GM23338 (cell line): ENCODE results near the gene ESRRA. TPM values are rescaled to one million over a fixed set of nuclear protein-coding genes. Genes with fewer than 3 reads are reported as not detected.

Experiments
- ATAC-seq: fragments of 200-7000 bp; cut with Tn5 transposase; 3 replicates; pipeline ENCODE4 v1.9.1; 2020
- DNase-seq: peaks from one replicate; pipeline ENCODE4 v3.0.0-alpha.2; 2015; ENCODE audit warnings: low spot score
- H2AFZ ChIP-seq: fragments of 200-600 bp; sonication (generic); 2 replicates; pipeline ENCODE4 v1.8.0; 2016; ENCODE audit warnings: antibody characterized with exemption, mild to moderate bottlenecking, moderate library complexity
- H3F3A ChIP-seq: fragments of 200-600 bp; sonication (generic); replicated peaks from 2 replicates; pipeline ENCODE4 v1.8.0; 2017; ENCODE audit warnings: antibody characterized with exemption, mixed run types, low read depth
- H3K27ac ChIP-seq: fragments of 200-600 bp; sonication (generic); 2 replicates; pipeline ENCODE4 v1.6.1; 2016; ENCODE audit warnings: low read depth
- H3K27me3 ChIP-seq: fragments of 200-600 bp; sonication (generic); 2 replicates; pipeline ENCODE4 v1.8.0; 2016; ENCODE audit warnings: mild to moderate bottlenecking, mixed run types, moderate library complexity; ENCODE audit not compliant: insufficient read depth
- H3K36me3 ChIP-seq: fragments of 200-600 bp; sonication (generic); 2 replicates; pipeline ENCODE4 v1.8.0; 2016; ENCODE audit warnings: mild to moderate bottlenecking; ENCODE audit not compliant: insufficient read depth
- H3K4me1 ChIP-seq: fragments of 200-600 bp; sonication (generic); 2 replicates; pipeline ENCODE4 v1.8.0; 2016; ENCODE audit warnings: mild to moderate bottlenecking, moderate library complexity; ENCODE audit not compliant: insufficient read depth
- H3K4me2 ChIP-seq: fragments of 200-600 bp; sonication (generic); 2 replicates; pipeline ENCODE4 v1.7.1; 2017; ENCODE audit warnings: mixed run types
- H3K4me3 ChIP-seq: fragments of 200-600 bp; sonication (generic); 2 replicates; pipeline ENCODE4 v1.6.1; 2016; ENCODE audit warnings: mixed run types
- H3K79me2 ChIP-seq: fragments of 200-600 bp; sonication (generic); replicated peaks from 2 replicates; pipeline ENCODE4 v1.8.0; 2017; ENCODE audit warnings: mild to moderate bottlenecking; ENCODE audit not compliant: insufficient read depth
- H3K9me2 ChIP-seq: fragments of 200-600 bp; sonication (generic); 2 replicates; pipeline ENCODE4 v1.8.0; 2017; ENCODE audit not compliant: insufficient read depth
- H4K20me1 ChIP-seq: fragments of 200-600 bp; sonication (generic); replicated peaks from 2 replicates; pipeline ENCODE4 v1.8.0; 2017; ENCODE audit warnings: mild to moderate bottlenecking; ENCODE audit not compliant: insufficient read depth
- H3K27ac Mint-ChIP-seq: 2 replicates; pipeline ENCODE4 v1.8.0; 2020; ENCODE audit warnings: inconsistent platforms, mild to moderate bottlenecking, moderate library complexity, mixed read lengths
- H3K27me3 Mint-ChIP-seq: 3 replicates; pipeline ENCODE4 v1.8.0; 2022; ENCODE audit warnings: low read depth, mild to moderate bottlenecking, moderate library complexity, mixed read lengths, inconsistent platforms; ENCODE audit not compliant: insufficient read depth, poor library complexity
- H3K36me3 Mint-ChIP-seq: 3 replicates; pipeline ENCODE4 v1.8.0; 2021; ENCODE audit warnings: low read depth, mild to moderate bottlenecking, inconsistent platforms, moderate library complexity, mixed read lengths
- H3K4me1 Mint-ChIP-seq: 3 replicates; pipeline ENCODE4 v1.8.0; 2020; ENCODE audit warnings: mild to moderate bottlenecking, inconsistent platforms, mixed read lengths
- H3K4me3 Mint-ChIP-seq: 3 replicates; pipeline ENCODE4 v1.8.0; 2021; ENCODE audit warnings: moderate library complexity, mild to moderate bottlenecking, inconsistent platforms, mixed read lengths
- H3K9me3 Mint-ChIP-seq: 3 replicates; pipeline ENCODE4 v1.8.0; 2020; ENCODE audit warnings: moderate library complexity, mild to moderate bottlenecking, inconsistent platforms, mixed read lengths
- CREB1 ChIP-seq: fragments of 250-450 bp; sonication (Bioruptor Pico); IDR thresholded peaks from 2 replicates; pipeline ENCODE4 v1.5.0; 2020; ENCODE audit warnings: low read depth, mild to moderate bottlenecking, moderate library complexity
- EZH2 ChIP-seq: fragments of 200-600 bp; sonication (generic); IDR thresholded peaks from one replicate; pipeline ENCODE4 v1.8.0; 2017; ENCODE audit warnings: antibody characterized with exemption, mild to moderate bottlenecking, low read depth; ENCODE audit not compliant: unreplicated experiment
- EZH2phosphoT487 ChIP-seq: fragments of 200-600 bp; sonication (generic); IDR thresholded peaks from one replicate; pipeline ENCODE4 v1.8.1; 2018; ENCODE audit warnings: antibody characterized with exemption; ENCODE audit not compliant: unreplicated experiment
- JUNB ChIP-seq: IDR thresholded peaks from one replicate; pipeline ENCODE4 v1.6.1; 2016; ENCODE audit warnings: antibody characterized with exemption; ENCODE audit not compliant: unreplicated experiment
- NANOG ChIP-seq: IDR thresholded peaks from 2 replicates; pipeline ENCODE4 v1.6.1; 2016; ENCODE audit warnings: antibody characterized with exemption, borderline replicate concordance
- POLR2AphosphoS5 ChIP-seq: IDR thresholded peaks from 2 replicates; pipeline ENCODE4 v1.6.1; 2016; ENCODE audit warnings: antibody characterized with exemption, low read depth
- STAT1 ChIP-seq: IDR thresholded peaks from one replicate; pipeline ENCODE4 v1.6.1; 2016; ENCODE audit warnings: antibody characterized with exemption; ENCODE audit not compliant: unreplicated experiment
- ZNF114 ChIP-seq: fragments of 250-450 bp; sonication (Bioruptor Pico); IDR thresholded peaks from 2 replicates; pipeline ENCODE4 v1.5.0; 2020; ENCODE audit warnings: mild to moderate bottlenecking, moderate library complexity
- ZNF331 ChIP-seq: fragments of 250-450 bp; sonication (Bioruptor Pico); IDR thresholded peaks from 2 replicates; pipeline ENCODE4 v1.5.0; 2020; ENCODE audit warnings: low read depth, mild to moderate bottlenecking, moderate library complexity
- polyA plus RNA-seq: library from polyadenylated mRNA; unstranded; fragments of >200 nt; fragmentation: Nextera tagmentation; extraction: Ambion mirVana; gene quantifications from 2 replicates; pipeline ENCODE4 v1.2.1, GENCODE V29; 2016
- total RNA-seq: library from RNA; depleted of rRNA; stranded (reverse); fragments of >200 nt; shearing (Covaris generic); gene quantifications from 2 replicates; pipeline ENCODE4 v1.2.3, GENCODE V29; 2014
- TF ChIP-seq, protein P1 (sequence below), 2 experiments: fragments of 200-600 bp in 1 of 2; sonication (generic) in 1 of 2; conservative IDR thresholded peaks; 2 replicates each; pipeline versions ENCODE4 v1.5.1 to v1.6.1; 2016 to 2017; ENCODE audit warnings: antibody characterized with exemption in 2 of 2, low read depth in 2 of 2, mild to moderate bottlenecking in 2 of 2, moderate library complexity in 1 of 2
- TF ChIP-seq, protein P2 (sequence below): IDR thresholded peaks from one replicate; pipeline ENCODE4 v1.6.1; 2018; ENCODE audit warnings: antibody characterized with exemption; ENCODE audit not compliant: unreplicated experiment
- TF ChIP-seq, protein P3 (sequence below): IDR thresholded peaks from 2 replicates; pipeline ENCODE4 v1.6.1; 2016; ENCODE audit warnings: antibody characterized with exemption
- TF ChIP-seq, protein P4 (sequence below): fragments of 250-450 bp; sonication (Bioruptor Pico); IDR thresholded peaks from 2 replicates; pipeline ENCODE4 v1.5.0; 2020; ENCODE audit warnings: mild to moderate bottlenecking, moderate library complexity

Gene ESRRA
- total and polyA plus RNA-seq, 2 experiments from 2014 or later: 13.7 to 55.1 TPM

DNA sequence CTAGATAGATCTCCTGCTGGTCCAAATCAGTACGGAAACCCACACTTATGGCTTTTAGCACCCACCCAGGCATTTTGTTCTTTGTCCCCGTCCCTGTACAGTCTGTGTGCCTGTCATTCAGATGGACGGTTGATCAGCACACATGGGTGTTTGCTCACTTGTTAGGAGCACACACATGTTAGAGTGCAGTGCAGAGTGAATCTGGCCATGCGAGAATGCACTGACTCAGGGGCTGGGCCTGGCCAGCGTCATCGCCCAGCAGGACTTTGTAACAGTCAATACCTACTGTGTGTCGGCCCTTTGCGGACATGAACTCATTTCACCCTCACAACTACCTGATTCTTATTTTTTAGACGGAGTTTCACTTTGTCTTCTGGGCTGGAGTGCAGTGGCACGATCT, 57.0 kb downstream of the ESRRA start:
- no peak overlapping the region for H3K4me3 ChIP-seq
- H3K79me2 ChIP-seq: no peaks in the 10 kb centered on the region
- H3F3A ChIP-seq: 0 out of 2 replicates have a peak, but pooled peaks cover 7% of the 10 kb centered on the region
- no peak overlapping the region for H3K4me2 ChIP-seq
- ATAC-seq (no peak), DNase-seq (no peak)
- no peak overlapping the region for H3K27ac ChIP-seq
- peaks cover 20% of the 10 kb centered on the region for H3K4me1 Mint-ChIP-seq
- H3K36me3 ChIP-seq: no peaks in the 10 kb centered on the region
- H4K20me1 ChIP-seq: no peaks in the 10 kb centered on the region; the same call in 1 of the 2 replicates
- H3K27me3 Mint-ChIP-seq: peaks cover 18% of the 10 kb centered on the region
- no peak overlapping the region for H3K27ac Mint-ChIP-seq
- TF ChIP-seq JUNB (no peak), NANOG (no peak), EZH2phosphoT487 (no peak), ZNF114 (CRISPR knock-in tag) (no peak), ZNF331 (CRISPR knock-in tag) (no peak), CREB1 (CRISPR knock-in tag) (no peak), EZH2 (no peak), STAT1 (no peak), POLR2AphosphoS5 (no peak)
- TF ChIP-seq, protein P1, sequence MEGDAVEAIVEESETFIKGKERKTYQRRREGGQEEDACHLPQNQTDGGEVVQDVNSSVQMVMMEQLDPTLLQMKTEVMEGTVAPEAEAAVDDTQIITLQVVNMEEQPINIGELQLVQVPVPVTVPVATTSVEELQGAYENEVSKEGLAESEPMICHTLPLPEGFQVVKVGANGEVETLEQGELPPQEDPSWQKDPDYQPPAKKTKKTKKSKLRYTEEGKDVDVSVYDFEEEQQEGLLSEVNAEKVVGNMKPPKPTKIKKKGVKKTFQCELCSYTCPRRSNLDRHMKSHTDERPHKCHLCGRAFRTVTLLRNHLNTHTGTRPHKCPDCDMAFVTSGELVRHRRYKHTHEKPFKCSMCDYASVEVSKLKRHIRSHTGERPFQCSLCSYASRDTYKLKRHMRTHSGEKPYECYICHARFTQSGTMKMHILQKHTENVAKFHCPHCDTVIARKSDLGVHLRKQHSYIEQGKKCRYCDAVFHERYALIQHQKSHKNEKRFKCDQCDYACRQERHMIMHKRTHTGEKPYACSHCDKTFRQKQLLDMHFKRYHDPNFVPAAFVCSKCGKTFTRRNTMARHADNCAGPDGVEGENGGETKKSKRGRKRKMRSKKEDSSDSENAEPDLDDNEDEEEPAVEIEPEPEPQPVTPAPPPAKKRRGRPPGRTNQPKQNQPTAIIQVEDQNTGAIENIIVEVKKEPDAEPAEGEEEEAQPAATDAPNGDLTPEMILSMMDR (conservative IDR thresholded peaks at IDR 0.05; ENCODE audit: low read depth in 2 of 2): no peak
- TF ChIP-seq, protein P2, sequence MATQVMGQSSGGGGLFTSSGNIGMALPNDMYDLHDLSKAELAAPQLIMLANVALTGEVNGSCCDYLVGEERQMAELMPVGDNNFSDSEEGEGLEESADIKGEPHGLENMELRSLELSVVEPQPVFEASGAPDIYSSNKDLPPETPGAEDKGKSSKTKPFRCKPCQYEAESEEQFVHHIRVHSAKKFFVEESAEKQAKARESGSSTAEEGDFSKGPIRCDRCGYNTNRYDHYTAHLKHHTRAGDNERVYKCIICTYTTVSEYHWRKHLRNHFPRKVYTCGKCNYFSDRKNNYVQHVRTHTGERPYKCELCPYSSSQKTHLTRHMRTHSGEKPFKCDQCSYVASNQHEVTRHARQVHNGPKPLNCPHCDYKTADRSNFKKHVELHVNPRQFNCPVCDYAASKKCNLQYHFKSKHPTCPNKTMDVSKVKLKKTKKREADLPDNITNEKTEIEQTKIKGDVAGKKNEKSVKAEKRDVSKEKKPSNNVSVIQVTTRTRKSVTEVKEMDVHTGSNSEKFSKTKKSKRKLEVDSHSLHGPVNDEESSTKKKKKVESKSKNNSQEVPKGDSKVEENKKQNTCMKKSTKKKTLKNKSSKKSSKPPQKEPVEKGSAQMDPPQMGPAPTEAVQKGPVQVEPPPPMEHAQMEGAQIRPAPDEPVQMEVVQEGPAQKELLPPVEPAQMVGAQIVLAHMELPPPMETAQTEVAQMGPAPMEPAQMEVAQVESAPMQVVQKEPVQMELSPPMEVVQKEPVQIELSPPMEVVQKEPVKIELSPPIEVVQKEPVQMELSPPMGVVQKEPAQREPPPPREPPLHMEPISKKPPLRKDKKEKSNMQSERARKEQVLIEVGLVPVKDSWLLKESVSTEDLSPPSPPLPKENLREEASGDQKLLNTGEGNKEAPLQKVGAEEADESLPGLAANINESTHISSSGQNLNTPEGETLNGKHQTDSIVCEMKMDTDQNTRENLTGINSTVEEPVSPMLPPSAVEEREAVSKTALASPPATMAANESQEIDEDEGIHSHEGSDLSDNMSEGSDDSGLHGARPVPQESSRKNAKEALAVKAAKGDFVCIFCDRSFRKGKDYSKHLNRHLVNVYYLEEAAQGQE: no peak
- TF ChIP-seq, protein P3, sequence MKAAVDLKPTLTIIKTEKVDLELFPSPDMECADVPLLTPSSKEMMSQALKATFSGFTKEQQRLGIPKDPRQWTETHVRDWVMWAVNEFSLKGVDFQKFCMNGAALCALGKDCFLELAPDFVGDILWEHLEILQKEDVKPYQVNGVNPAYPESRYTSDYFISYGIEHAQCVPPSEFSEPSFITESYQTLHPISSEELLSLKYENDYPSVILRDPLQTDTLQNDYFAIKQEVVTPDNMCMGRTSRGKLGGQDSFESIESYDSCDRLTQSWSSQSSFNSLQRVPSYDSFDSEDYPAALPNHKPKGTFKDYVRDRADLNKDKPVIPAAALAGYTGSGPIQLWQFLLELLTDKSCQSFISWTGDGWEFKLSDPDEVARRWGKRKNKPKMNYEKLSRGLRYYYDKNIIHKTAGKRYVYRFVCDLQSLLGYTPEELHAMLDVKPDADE: no peak
- TF ChIP-seq, protein P4, sequence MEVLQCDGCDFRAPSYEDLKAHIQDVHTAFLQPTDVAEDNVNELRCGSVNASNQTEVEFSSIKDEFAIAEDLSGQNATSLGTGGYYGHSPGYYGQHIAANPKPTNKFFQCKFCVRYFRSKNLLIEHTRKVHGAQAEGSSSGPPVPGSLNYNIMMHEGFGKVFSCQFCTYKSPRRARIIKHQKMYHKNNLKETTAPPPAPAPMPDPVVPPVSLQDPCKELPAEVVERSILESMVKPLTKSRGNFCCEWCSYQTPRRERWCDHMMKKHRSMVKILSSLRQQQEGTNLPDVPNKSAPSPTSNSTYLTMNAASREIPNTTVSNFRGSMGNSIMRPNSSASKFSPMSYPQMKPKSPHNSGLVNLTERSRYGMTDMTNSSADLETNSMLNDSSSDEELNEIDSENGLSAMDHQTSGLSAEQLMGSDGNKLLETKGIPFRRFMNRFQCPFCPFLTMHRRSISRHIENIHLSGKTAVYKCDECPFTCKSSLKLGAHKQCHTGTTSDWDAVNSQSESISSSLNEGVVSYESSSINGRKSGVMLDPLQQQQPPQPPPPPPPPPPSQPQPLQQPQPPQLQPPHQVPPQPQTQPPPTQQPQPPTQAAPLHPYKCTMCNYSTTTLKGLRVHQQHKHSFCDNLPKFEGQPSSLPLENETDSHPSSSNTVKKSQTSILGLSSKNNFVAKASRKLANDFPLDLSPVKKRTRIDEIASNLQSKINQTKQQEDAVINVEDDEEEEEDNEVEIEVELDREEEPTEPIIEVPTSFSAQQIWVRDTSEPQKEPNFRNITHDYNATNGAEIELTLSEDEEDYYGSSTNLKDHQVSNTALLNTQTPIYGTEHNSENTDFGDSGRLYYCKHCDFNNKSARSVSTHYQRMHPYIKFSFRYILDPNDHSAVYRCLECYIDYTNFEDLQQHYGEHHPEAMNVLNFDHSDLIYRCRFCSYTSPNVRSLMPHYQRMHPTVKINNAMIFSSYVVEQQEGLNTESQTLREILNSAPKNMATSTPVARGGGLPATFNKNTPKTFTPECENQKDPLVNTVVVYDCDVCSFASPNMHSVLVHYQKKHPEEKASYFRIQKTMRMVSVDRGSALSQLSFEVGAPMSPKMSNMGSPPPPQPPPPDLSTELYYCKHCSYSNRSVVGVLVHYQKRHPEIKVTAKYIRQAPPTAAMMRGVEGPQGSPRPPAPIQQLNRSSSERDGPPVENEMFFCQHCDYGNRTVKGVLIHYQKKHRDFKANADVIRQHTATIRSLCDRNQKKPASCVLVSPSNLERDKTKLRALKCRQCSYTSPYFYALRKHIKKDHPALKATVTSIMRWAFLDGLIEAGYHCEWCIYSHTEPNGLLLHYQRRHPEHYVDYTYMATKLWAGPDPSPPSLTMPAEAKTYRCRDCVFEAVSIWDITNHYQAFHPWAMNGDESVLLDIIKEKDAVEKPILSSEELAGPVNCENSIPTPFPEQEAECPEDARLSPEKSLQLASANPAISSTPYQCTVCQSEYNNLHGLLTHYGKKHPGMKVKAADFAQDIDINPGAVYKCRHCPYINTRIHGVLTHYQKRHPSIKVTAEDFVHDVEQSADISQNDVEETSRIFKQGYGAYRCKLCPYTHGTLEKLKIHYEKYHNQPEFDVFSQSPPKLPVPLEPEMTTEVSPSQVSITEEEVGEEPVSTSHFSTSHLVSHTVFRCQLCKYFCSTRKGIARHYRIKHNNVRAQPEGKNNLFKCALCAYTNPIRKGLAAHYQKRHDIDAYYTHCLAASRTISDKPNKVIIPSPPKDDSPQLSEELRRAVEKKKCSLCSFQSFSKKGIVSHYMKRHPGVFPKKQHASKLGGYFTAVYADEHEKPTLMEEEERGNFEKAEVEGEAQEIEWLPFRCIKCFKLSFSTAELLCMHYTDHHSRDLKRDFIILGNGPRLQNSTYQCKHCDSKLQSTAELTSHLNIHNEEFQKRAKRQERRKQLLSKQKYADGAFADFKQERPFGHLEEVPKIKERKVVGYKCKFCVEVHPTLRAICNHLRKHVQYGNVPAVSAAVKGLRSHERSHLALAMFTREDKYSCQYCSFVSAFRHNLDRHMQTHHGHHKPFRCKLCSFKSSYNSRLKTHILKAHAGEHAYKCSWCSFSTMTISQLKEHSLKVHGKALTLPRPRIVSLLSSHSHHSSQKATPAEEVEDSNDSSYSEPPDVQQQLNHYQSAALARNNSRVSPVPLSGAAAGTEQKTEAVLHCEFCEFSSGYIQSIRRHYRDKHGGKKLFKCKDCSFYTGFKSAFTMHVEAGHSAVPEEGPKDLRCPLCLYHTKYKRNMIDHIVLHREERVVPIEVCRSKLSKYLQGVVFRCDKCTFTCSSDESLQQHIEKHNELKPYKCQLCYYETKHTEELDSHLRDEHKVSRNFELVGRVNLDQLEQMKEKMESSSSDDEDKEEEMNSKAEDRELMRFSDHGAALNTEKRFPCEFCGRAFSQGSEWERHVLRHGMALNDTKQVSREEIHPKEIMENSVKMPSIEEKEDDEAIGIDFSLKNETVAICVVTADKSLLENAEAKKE (CRISPR knock-in tag): no peak
- peaks cover 26% of the 10 kb centered on the region for H3K36me3 Mint-ChIP-seq
- no peak overlapping the region for H2AFZ ChIP-seq
- H3K4me3 Mint-ChIP-seq: no peak overlapping the region
- peaks cover 10% of the 10 kb centered on the region; the same call in 1 of the 2 replicates for H3K4me1 ChIP-seq
- H3K9me3 Mint-ChIP-seq: no peaks in the 10 kb centered on the region
- H3K9me2 ChIP-seq: no peaks in the 10 kb centered on the region
- H3K27me3 ChIP-seq: peaks cover 14% of the 10 kb centered on the region; the same call in 1 of the 2 replicates
